Measurements from ENCODE around the gene CAPN1.

GRCh38 chr11:65206441-65206841 is 24.7 kb downstream of the CAPN1 start:
- TF ChIP-seq, protein P1, sequence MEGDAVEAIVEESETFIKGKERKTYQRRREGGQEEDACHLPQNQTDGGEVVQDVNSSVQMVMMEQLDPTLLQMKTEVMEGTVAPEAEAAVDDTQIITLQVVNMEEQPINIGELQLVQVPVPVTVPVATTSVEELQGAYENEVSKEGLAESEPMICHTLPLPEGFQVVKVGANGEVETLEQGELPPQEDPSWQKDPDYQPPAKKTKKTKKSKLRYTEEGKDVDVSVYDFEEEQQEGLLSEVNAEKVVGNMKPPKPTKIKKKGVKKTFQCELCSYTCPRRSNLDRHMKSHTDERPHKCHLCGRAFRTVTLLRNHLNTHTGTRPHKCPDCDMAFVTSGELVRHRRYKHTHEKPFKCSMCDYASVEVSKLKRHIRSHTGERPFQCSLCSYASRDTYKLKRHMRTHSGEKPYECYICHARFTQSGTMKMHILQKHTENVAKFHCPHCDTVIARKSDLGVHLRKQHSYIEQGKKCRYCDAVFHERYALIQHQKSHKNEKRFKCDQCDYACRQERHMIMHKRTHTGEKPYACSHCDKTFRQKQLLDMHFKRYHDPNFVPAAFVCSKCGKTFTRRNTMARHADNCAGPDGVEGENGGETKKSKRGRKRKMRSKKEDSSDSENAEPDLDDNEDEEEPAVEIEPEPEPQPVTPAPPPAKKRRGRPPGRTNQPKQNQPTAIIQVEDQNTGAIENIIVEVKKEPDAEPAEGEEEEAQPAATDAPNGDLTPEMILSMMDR (IDR thresholded peaks at IDR 0.05) = no peak
- no peak for TF ChIP-seq POLR2A (IDR thresholded peaks at IDR 0.05)
- TF ChIP-seq POLR2AphosphoS5 (IDR thresholded peaks at IDR 0.05) = no peak
